SK-N-SH (cell line): ENCODE measurements around the gene PLAU. TPM values are rescaled to one million over a fixed set of nuclear protein-coding genes. Genes with fewer than 3 reads are reported as not detected.

ENCODE experiments used
- CTCF ChIA-PET: fragments of 300-600, 350-600 bp; formaldehyde crosslinking; extraction: SDS; loops from one replicate; lab custom pipeline; 2021; lab: Yijun Ruan, JAX
- POLR2A ChIA-PET: fragments of 350-600 bp; sonication (Branson Sonifier 250); formaldehyde crosslinking; extraction: SDS; loops from one replicate; lab custom pipeline; 2020; ENCODE audit warnings: antibody characterized with exemption, inconsistent platforms; lab: Yijun Ruan, JAX
- DNase-seq: peaks from one replicate; pipeline ENCODE4 v3.0.0; 2012
- H2AFZ ChIP-seq: fragments of 200-600 bp; sonication (generic); 2 replicates; pipeline ENCODE4 v1.8.1; 2016; ENCODE audit warnings: antibody characterized with exemption, mild to moderate bottlenecking, low read depth
- H3F3A ChIP-seq: fragments of 200-600 bp; sonication (generic); replicated peaks from 2 replicates; pipeline ENCODE3; 2016; ENCODE audit warnings: antibody characterized with exemption, mild to moderate bottlenecking; ENCODE audit not compliant: insufficient read depth
- H3K27ac ChIP-seq, 2 experiments: fragments of 200-500 bp in 1 of 2; fragments of 200-600 bp in 1 of 2; sonication (Bioruptor generic) in 1 of 2; sonication (generic), shearing (Covaris generic) in 1 of 2; 2 replicates each; pipeline versions ENCODE4 v1.5.1 to v1.6.1; 2014 to 2016; ENCODE audit warnings: low read depth in 2 of 2, inconsistent platforms in 1 of 2, low read length in 1 of 2, mild to moderate bottlenecking in 1 of 2, mixed read lengths in 1 of 2
- H3K27me3 ChIP-seq: fragments of 200-600 bp; sonication (generic), shearing (Covaris generic); 2 replicates; pipeline ENCODE4 v1.6.1; 2016; ENCODE audit warnings: mixed run types; ENCODE audit not compliant: insufficient read depth
- H3K36me3 ChIP-seq, 2 experiments: fragments of 200-500 bp in 1 of 2; fragments of 200-600 bp in 1 of 2; sonication (Bioruptor generic) in 1 of 2; sonication (generic) in 1 of 2; replicated peaks in 1 of 2; 2 replicates each; pipeline versions ENCODE3 to v1.5.1; 2014 to 2016; ENCODE audit warnings: low read length in 1 of 2, mild to moderate bottlenecking in 1 of 2; ENCODE audit not compliant: insufficient read depth in 2 of 2, control insufficient read depth in 1 of 2
- H3K4me1 ChIP-seq, 2 experiments: fragments of 200-500 bp in 1 of 2; fragments of 200-600 bp in 1 of 2; sonication (Bioruptor generic) in 1 of 2; sonication (generic), shearing (Covaris generic) in 1 of 2; 2 replicates each; pipeline versions ENCODE4 v1.5.1 to v1.6.1; 2014 to 2016; ENCODE audit warnings: low read depth in 1 of 2, low read length in 1 of 2, mixed run types in 1 of 2; ENCODE audit not compliant: insufficient read depth in 2 of 2, control insufficient read depth in 1 of 2
- H3K4me2 ChIP-seq: fragments of 200-600 bp; sonication (generic), shearing (Covaris generic); 2 replicates; pipeline ENCODE4 v1.6.1; 2017; ENCODE audit warnings: mixed run types
- H3K4me3 ChIP-seq, 2 experiments: fragments of 200-500 bp in 1 of 2; fragments of 200-600 bp in 1 of 2; sonication (Bioruptor generic) in 1 of 2; sonication (generic), shearing (Covaris generic) in 1 of 2; 2 replicates each; pipeline versions ENCODE4 v1.5.1 to v1.8.1; 2014 to 2016; ENCODE audit warnings: low read depth in 2 of 2, inconsistent platforms in 1 of 2, low read length in 1 of 2, mild to moderate bottlenecking in 1 of 2, mixed read lengths in 1 of 2, moderate library complexity in 1 of 2
- H3K79me2 ChIP-seq: fragments of 200-600 bp; sonication (generic); 2 replicates; pipeline ENCODE4 v1.8.1; 2017; ENCODE audit warnings: mild to moderate bottlenecking; ENCODE audit not compliant: insufficient read depth
- H3K9ac ChIP-seq: fragments of 200-600 bp; sonication (generic); 2 replicates; pipeline ENCODE4 v1.6.1; 2017; ENCODE audit warnings: mixed run types
- H3K9me2 ChIP-seq: fragments of 200-600 bp; sonication (generic); 2 replicates; pipeline ENCODE4 v1.6.1; 2017; ENCODE audit warnings: mixed run types
- H3K9me3 ChIP-seq: fragments of 200-600 bp; sonication (generic); 2 replicates; pipeline ENCODE4 v1.6.1; 2017; ENCODE audit warnings: mixed run types, mild to moderate bottlenecking, moderate library complexity
- H4K20me1 ChIP-seq: fragments of 200-600 bp; sonication (generic); 2 replicates; pipeline ENCODE4 v1.6.1; 2017; ENCODE audit warnings: mild to moderate bottlenecking, mixed run types; ENCODE audit not compliant: insufficient read depth
- CHD2 ChIP-seq: fragments of 150-350 bp; IDR thresholded peaks from 2 replicates; pipeline ENCODE4 v1.6.1; 2018; ENCODE audit warnings: low read length; ENCODE audit not compliant: partially characterized antibody
- ELF1 ChIP-seq: IDR thresholded peaks from 2 replicates; pipeline ENCODE4 v1.4.0; 2012
- EP300 ChIP-seq, 2 experiments: IDR thresholded peaks; 2 replicates each; pipeline versions ENCODE4 v1.4.0 to v1.6.1; 2012; ENCODE audit warnings: borderline replicate concordance in 1 of 2, low read depth in 1 of 2, low read length in 1 of 2
- GABPA ChIP-seq: IDR thresholded peaks from 2 replicates; pipeline ENCODE4 v1.4.0; 2012; ENCODE audit warnings: low read depth, mild to moderate bottlenecking
- IRF3 ChIP-seq: fragments of 150-350 bp; IDR thresholded peaks from 2 replicates; pipeline ENCODE4 v1.6.1; 2016; ENCODE audit warnings: mild to moderate bottlenecking, low read depth, low read length
- MAX ChIP-seq: IDR thresholded peaks from 2 replicates; pipeline ENCODE4 v1.4.0; 2012; ENCODE audit warnings: low read depth
- MEF2A ChIP-seq: IDR thresholded peaks from 2 replicates; pipeline ENCODE4 v1.4.0; 2012; ENCODE audit warnings: low read depth, borderline replicate concordance
- NRF1 ChIP-seq: IDR thresholded peaks from 2 replicates; pipeline ENCODE4 v1.6.1; 2012; ENCODE audit warnings: low read depth, mild to moderate bottlenecking, low read length
- RCOR1 ChIP-seq: fragments of 150-350 bp; IDR thresholded peaks from 2 replicates; pipeline ENCODE4 v1.6.1; 2017; ENCODE audit warnings: antibody characterized with exemption, low read length
- RFX5 ChIP-seq: IDR thresholded peaks from 2 replicates; pipeline ENCODE4 v1.6.1; 2012; ENCODE audit warnings: mild to moderate bottlenecking, improper control_type of control experiment, low read length
- SIN3A ChIP-seq: IDR thresholded peaks from 2 replicates; pipeline ENCODE4 v1.6.1; 2012; ENCODE audit warnings: low read depth, mild to moderate bottlenecking, low read length, moderate library complexity, borderline replicate concordance
- SMC3 ChIP-seq: IDR thresholded peaks from 2 replicates; pipeline ENCODE4 v1.6.1; 2012; ENCODE audit warnings: low read depth, low read length, improper control_type of control experiment
- TAF1 ChIP-seq: IDR thresholded peaks from 2 replicates; pipeline ENCODE4 v1.6.1; 2012; ENCODE audit warnings: low read depth, mild to moderate bottlenecking, low read length, moderate library complexity, borderline replicate concordance
- USF1 ChIP-seq: IDR thresholded peaks from 2 replicates; pipeline ENCODE4 v1.4.0; 2012; ENCODE audit warnings: low read depth, borderline replicate concordance
- YY1 ChIP-seq: IDR thresholded peaks from 2 replicates; pipeline ENCODE4 v1.4.0; 2012; ENCODE audit warnings: low read depth, mild to moderate bottlenecking
- WGBS: methylation state at CpG from one replicate; pipeline ENCODE4 v1.1.6; 2017; ENCODE audit warnings: low lambda C conversion rate; 5-methylcytosine and 5-hydroxymethylcytosine counted together
- polyA plus RNA-seq, 3 experiments: library from polyadenylated mRNA; depleted of rRNA; stranded (reverse); fragments of >200 nt; gene quantifications; 2 replicates each; pipeline ENCODE4 v1.2.3, GENCODE V29; 2012
- TF ChIP-seq, protein P1 (sequence below): IDR thresholded peaks from 2 replicates; pipeline ENCODE4 v1.6.1; 2012; ENCODE audit warnings: mild to moderate bottlenecking, low read depth, low read length, moderate library complexity
- TF ChIP-seq, protein P2 (sequence below): IDR thresholded peaks from 2 replicates; pipeline ENCODE4; 2012

Gene PLAU
- polyA plus RNA-seq, 1 of the 3 experiments (the other 2 are of a cell fraction): 200 TPM

- Histone ChIP-seq H3K4me2 (no peak overlapping the region), H4K20me1 (peaks cover under 1% of the 10 kb centered on the region), H3K36me3 (no peaks in the 10 kb centered on the region), H3K79me2 (peaks cover under 1% of the 10 kb centered on the region; the same call in 1 of the 2 replicates), H3K9me2 (no peaks in the 10 kb centered on the region), H3K27me3 (no peaks in the 10 kb centered on the region), H3K4me3 (no peak overlapping the region), H3K4me1 (peaks cover 3 to 4% of the 10 kb centered on the region in 2 experiments; a peak in 2 of 4 replicates), H3K27ac (no peak overlapping the region), H3F3A (peaks cover 23% of the 10 kb centered on the region), H3K9ac (no peak overlapping the region), H3K9me3 (no peaks in the 10 kb centered on the region), H2AFZ (no peak overlapping the region)
- POLR2A ChIA-PET: interaction anchor here (2.1 kb wide), 1 partner anchor 25 kb away, joined by 7 read pairs; no protein-coding TSS in a partner anchor
- no peak for DNase-seq
- WGBS: 100% methylated on average over 1 of the region's 1 CpG
- TF ChIP-seq EP300 (IDR thresholded peaks at IDR 0.05; ENCODE audit: borderline replicate concordance in 1 of 2, low read depth in 1 of 2, low read length in 1 of 2) (no peak), YY1 (no peak), TAF1 (no peak), SMC3 (no peak), NRF1 (no peak), MAX (no peak), MEF2A (no peak), GABPA (no peak)
- TF ChIP-seq, protein P1, sequence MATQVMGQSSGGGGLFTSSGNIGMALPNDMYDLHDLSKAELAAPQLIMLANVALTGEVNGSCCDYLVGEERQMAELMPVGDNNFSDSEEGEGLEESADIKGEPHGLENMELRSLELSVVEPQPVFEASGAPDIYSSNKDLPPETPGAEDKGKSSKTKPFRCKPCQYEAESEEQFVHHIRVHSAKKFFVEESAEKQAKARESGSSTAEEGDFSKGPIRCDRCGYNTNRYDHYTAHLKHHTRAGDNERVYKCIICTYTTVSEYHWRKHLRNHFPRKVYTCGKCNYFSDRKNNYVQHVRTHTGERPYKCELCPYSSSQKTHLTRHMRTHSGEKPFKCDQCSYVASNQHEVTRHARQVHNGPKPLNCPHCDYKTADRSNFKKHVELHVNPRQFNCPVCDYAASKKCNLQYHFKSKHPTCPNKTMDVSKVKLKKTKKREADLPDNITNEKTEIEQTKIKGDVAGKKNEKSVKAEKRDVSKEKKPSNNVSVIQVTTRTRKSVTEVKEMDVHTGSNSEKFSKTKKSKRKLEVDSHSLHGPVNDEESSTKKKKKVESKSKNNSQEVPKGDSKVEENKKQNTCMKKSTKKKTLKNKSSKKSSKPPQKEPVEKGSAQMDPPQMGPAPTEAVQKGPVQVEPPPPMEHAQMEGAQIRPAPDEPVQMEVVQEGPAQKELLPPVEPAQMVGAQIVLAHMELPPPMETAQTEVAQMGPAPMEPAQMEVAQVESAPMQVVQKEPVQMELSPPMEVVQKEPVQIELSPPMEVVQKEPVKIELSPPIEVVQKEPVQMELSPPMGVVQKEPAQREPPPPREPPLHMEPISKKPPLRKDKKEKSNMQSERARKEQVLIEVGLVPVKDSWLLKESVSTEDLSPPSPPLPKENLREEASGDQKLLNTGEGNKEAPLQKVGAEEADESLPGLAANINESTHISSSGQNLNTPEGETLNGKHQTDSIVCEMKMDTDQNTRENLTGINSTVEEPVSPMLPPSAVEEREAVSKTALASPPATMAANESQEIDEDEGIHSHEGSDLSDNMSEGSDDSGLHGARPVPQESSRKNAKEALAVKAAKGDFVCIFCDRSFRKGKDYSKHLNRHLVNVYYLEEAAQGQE: no peak
- TF ChIP-seq, all 33 proteins: peak for 0
- CTCF ChIA-PET: interaction anchor here (1.8 to 37.3 kb wide), 7 partner anchors 11 to 225 kb away, joined by 7 to 753 read pairs (median 46); a partner anchor contains a TSS
Measured at GRCh38 chr10:73878365-73878764, 32.6 kb upstream of the PLAU start.

DNA sequence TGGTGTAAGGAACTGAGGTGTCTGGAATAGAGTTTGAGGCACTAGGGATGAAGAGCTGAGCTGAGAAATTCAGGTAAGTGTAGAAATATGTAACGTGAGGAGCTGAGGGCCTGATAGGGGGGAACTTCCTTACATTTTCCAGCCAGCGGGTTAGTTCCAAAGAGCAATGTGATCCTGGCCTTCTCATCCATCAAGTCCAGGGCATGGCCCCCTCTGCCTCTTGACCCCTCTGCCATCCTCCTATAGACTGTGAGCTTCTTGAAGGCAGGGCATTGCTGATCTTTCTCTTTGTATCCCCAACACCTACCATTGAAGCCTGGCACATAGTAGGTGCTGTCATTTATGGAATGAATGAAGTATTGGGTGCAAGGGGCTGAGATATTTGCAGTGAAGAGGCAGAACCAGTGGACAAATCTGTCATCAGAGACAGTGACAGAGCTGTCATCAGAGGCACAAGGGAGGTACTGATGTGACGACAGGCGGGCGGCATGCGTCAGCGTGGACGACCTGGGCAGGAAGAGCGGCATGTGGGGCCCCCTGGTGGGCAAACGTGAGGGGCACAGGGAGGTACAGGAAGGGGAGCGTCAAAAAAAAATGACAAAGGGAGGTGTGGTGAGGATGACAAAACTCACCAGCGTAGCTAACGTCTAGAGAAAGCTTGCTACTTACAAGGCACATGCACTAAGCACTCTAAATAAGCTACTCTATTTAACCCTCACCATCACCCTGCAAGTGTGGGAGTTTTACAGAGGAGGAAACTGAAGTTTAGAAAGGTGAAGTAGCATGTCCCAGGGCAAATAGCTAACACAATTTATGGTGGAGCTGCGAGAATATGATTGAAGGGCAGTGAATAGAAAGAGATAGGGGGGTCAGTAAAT, 31.4 kb upstream of the PLAU start:
- CTCF ChIA-PET: interaction anchor here (0.6 to 37.3 kb wide), 47 partner anchors 9 to 1252 kb away, joined by 3 to 753 read pairs (median 4); partner anchors contain the start of gene PLAU
- no peak overlapping the region; a peak in 1 of 4 replicates for H3K4me3 ChIP-seq
- H3K9me2 ChIP-seq: no peaks in the 10 kb centered on the region
- peak overlapping the region; percentile 72 for H2AFZ ChIP-seq
- no peak overlapping the region for H3K9ac ChIP-seq
- H3K27me3 ChIP-seq: no peaks in the 10 kb centered on the region
- no peak overlapping the region for H3K27ac ChIP-seq
- H3F3A ChIP-seq: peaks cover 23% of the 10 kb centered on the region
- peaks cover 3% of the 10 kb centered on the region in 2 experiments; a peak in 2 of 4 replicates for H3K4me1 ChIP-seq
- no peaks in the 10 kb centered on the region for H3K9me3 ChIP-seq
- H3K36me3 ChIP-seq: no peaks in the 10 kb centered on the region
- no peaks in the 10 kb centered on the region for H4K20me1 ChIP-seq
- H3K79me2 ChIP-seq: no peaks in the 10 kb centered on the region
- 17% methylated on average over 14 of the region's 14 CpGs for WGBS
- DNase-seq: peak; percentile 89
- no peak overlapping the region for H3K4me2 ChIP-seq
- POLR2A ChIA-PET: interaction anchor here (0.7 to 2.1 kb wide), 2 partner anchors 27 to 1286 kb away, joined by 3 to 7 read pairs; no protein-coding TSS in a partner anchor
- TF ChIP-seq ELF1 (no peak), IRF3 (no peak), MAX (peak; percentile 73; the same call in 1 of the 2 replicates), CHD2 (no peak), RCOR1 (no peak), SMC3 (peak; percentile 93), YY1 (no peak), USF1 (no peak), RFX5 (0 out of 2 replicates have a peak, but pooled peaks have one; percentile 43), SIN3A (peak; percentile 80; the same call in 1 of the 2 replicates)
- TF ChIP-seq, protein P2, sequence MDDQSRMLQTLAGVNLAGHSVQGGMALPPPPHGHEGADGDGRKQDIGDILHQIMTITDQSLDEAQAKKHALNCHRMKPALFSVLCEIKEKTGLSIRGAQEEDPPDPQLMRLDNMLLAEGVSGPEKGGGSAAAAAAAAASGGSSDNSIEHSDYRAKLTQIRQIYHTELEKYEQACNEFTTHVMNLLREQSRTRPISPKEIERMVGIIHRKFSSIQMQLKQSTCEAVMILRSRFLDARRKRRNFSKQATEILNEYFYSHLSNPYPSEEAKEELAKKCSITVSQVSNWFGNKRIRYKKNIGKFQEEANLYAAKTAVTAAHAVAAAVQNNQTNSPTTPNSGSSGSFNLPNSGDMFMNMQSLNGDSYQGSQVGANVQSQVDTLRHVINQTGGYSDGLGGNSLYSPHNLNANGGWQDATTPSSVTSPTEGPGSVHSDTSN: no peak
